NCI-H1417 treated with DMSO at 0.1 percent for 48 hours (cell line): Measurements from ENCODE around the gene ACSL1.
"Not testable (repeated sequence)": the region's sequence is repeated elsewhere in the genome, so short reads cannot be mapped to it uniquely, and the experiment has no call there.

Experiments used
- DNase-seq: peaks from one replicate; lab custom pipeline; 2025; lab: John Stamatoyannopoulos, UW

Gene ACSL1

GRCh38 chr4:184787766-184788503 is 37.8 kb downstream of the ACSL1 start:
- no peak for DNase-seq

DNA sequence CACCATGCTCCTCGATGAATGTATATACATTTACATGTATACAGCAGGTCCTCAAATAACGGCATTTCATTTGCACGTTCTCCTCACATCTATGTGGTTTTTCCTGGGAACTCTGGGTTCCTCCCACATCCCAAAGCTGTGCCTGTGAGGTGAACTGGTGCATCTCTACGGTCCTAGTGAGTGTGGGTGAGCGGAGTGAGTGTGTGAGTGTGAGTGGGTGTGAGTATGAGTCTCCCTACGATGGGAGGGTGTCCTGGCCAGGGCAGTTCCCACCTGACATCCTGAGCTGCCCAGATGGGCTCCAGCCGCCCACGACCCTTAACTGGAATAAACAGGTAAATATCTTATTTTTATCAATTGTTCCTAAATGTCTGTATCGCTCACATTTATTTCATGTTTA is 40.0 kb downstream of the ACSL1 start:
- no peak for DNase-seq

DNA sequence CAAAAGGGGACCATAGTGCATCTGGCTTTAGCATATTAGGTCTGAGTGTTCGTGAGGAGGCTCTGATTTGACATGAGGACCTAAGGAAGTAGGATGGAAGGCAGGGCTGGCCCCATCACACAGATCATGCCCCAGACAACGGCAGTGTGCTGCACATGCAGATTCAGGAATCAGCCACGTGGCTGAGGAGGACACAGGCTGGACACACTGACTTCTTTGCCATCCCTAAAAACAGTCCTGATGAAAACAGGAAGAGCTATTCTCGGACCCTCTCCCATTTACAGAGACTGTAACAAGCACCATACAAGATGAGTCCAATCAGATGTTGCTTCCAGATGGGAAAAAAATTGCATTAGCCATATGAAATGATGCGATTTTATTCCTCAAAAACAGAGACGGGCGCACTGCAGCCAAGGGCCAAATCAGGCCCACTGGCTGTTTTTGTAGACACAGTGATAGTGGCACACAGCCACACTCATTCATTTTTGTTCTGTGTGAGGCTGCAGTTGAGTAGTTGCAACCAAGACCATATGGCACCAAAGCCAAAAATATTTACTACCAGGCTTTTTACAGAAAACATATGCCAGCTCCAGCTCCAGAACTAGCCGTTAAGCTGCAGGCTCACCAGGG is 41.0 kb downstream of the ACSL1 start:
- no peak for DNase-seq

- DNase-seq, result no peak
Observed at GRCh38 chr4:184782731-184783373, 42.9 kb downstream of the ACSL1 start.

GRCh38 chr4:184779160-184779559 is 46.6 kb downstream of the ACSL1 start:
- not testable (repeated sequence) for DNase-seq

- no peak for DNase-seq
Observed at GRCh38 chr4:184778325-184778724, 47.4 kb downstream of the ACSL1 start.

- no peak for DNase-seq
Observed at GRCh38 chr4:184776821-184777220, 48.9 kb downstream of the ACSL1 start.

DNA sequence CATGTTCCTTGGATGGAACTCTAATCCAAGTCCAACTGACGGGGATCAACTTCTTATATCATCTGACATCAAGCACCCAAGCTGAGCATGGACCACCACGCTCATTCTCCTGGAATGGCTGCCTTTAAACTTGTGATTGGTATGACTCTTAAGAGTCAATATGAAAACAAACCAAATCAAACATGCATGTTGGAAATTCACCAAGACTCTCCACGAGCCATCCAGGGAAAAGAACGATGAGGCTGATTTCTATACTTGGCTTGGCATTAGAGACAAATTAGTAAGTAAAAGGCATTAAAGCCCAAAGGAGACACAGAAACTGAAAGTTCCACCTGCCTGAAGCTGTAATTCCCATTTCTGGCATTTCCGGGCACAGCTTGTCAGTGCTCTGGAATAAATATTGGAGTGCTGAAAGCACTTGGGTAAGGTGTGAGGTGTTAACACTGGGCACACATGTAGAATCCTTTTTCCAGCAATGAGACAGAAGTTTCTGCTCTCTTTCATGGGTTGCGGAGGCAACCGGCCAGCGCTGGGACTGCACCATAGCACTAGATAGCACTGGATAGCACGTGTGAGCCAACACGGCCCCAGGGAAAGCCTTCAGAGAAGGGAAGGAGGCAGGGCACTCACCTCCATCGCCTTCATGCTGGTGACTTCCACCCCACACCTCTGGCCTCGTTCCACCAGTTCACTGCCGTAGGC is 49.8 kb downstream of the ACSL1 start:
- DNase-seq, result no peak

GRCh38 chr4:184774152-184774551 is 51.6 kb downstream of the ACSL1 start:
- DNase-seq, result no peak

- no peak for DNase-seq
Observed at GRCh38 chr4:184771416-184771815, 54.4 kb downstream of the ACSL1 start.

- DNase-seq, result no peak
Observed at GRCh38 chr4:184769141-184769765, 56.5 kb downstream of the ACSL1 start.

GRCh38 chr4:184768296-184768695 is 57.5 kb downstream of the ACSL1 start:
- DNase-seq, result no peak

- DNase-seq, result no peak
Observed at GRCh38 chr4:184766446-184766845, 59.3 kb downstream of the ACSL1 start.

- DNase-seq, result no peak
Observed at GRCh38 chr4:184765473-184766340, 60.1 kb downstream of the ACSL1 start.

- no peak for DNase-seq
Observed at GRCh38 chr4:184764601-184765000, 61.2 kb downstream of the ACSL1 start.

DNA sequence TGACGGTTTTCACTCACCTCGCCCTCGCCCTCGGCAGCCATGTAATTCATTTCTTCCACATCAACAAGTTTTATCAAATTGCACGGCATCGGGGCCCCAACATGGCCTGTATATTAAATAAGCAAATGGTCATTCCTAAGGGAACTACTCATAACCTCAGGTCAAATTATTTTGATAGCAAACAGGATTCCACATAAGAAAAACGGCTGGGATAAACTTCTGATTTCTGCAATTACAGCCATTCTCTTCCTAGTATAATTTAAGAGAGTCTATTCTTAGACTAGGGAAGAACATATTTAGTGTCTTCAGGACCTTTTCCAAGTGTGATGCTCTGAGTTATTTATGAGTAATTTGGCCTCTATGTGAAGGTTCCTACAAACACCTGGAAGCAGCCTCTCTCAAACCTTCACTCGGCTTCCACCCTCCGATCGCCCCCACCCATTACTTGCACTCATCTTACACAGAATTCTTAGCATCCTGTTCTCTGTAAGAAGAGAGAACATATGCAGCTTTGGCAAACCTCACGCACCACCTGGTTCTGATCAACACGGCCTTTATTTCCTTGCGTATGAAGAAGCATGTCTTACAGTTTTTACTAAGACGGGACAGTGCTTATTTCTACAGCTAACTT is 62.5 kb downstream of the ACSL1 start:
- no peak for DNase-seq

DNA sequence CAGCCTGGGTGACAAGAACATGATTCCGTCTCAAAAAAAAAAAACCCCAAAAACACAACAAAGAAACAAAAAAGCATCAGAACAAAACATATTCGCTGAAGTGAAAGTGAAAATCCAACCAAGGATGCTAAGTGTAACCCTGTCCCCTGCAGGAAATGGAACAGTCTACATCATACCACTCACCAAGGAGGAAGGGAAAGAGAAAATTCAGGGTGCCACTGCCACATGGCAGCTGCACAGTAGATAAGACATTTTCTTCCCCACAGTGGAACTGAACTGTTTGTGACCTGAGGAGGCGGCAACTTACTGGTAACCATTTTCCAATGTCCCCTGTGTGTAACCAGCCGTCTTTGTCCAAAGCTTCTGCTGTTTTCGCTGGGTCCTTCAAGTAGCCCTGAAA is 63.7 kb downstream of the ACSL1 start:
- DNase-seq, result no peak

GRCh38 chr4:184760681-184761080 is 65.1 kb downstream of the ACSL1 start:
- no peak for DNase-seq

- no peak for DNase-seq
Observed at GRCh38 chr4:184757810-184758209, 68.0 kb downstream of the ACSL1 start.

DNA sequence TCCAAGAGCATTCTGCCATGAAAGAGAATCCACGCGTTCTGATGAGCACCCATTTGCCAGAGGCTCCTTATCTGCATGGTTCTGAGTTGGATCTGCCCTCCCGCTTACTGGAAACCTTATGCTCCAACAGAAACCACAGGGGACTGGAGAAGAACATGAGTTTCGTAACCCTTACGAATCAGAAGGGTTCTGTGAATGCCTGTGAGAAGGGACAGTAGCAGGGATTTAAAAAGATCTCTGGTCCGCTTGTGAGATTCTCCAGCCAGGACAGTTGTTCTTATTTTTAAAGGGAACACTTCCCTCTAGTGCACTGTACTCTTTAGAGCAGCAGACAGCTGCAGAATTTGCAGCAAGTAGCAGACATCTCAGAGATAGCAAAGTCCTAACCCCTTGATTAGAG is 69.4 kb downstream of the ACSL1 start:
- no peak for DNase-seq

- DNase-seq, result no peak
Observed at GRCh38 chr4:184755278-184755677, 70.5 kb downstream of the ACSL1 start.
